GM19193 (cell line): Measurements from ENCODE around the gene ASL.

Experiments used
- POLR2A ChIP-seq: IDR thresholded peaks from 4 replicates; pipeline ENCODE4 v1.6.1; 2011; ENCODE audit not compliant: insufficient read depth, insufficient read length; ENCODE audit errors: extremely low read depth

Gene ASL

DNA sequence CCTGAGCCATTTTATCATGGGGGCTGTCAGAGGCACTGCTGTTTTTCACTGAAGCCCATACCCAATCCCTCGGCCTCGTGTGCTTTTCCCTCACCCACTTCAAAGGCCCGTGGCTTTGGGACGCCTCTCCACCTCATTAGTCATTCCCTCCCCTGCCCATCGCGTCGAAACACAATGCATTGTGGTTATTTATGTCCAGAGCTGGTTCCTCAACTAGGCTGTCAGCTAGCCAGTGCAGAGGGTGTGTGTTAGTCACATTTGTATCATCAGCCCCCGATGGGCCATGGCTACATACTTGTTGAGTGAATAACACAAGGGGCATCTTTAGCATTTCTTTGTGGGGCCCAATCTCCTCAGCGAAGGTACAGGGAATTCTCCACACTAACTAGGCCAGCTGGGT lies 35.2 kb downstream of the ASL start:
- TF ChIP-seq POLR2A: no peak

DNA sequence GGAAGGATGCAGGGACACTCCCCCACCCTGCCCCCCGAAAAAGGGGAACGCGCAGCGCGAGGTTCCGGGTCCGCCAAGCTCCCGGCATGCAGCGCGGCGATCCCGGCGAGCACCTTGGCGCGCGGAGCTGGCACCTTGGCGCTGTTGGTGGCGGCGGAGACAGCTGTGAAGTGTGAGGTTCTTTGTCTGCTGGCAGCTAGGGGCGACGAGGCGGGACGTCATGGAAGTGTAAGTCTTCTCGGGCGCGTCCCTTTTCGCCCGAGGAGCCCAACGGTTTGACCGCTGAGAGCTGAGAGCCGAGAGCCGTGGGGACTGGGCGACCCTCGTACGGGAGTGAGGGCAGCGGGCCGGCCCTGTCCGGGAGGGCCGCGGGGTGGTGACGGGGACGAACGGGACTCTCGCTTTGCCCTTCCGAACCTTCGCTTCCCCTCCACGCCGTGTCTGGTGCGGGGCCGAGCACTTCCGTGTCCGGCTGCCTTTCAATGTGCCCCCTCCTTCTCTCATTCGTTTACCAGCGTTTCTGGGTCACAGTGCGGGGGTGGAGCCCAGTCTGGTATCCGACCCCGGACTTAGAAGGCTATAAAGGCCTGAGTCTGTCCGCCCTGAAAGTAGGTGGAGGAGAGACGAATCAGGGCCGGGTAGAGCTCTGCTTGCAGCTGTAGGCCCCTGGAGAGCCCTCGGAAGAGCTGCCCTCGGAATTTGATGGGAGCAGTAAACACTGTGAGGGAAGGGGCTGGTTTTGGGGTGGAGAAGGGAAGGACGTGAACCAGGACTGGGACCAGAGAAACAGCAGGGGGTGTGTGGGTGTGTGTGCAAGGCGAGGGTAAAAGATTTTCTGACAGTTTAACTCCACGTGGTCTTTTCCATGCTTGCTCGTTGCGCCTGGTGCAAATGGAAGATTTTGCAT lies 39.4 kb downstream of the ASL start, which contains the start of gene CRCP:
TSS of gene CRCP (plus strand) at position 105 of the 907 bp plus-strand sequence. CDS start at position 221, 116 bp downstream.
- peak; percentile 92 for TF ChIP-seq POLR2A

GRCh38 chr7:66118603-66119002 lies 43.0 kb downstream of the ASL start:
- TF ChIP-seq POLR2A: no peak

- no peak for TF ChIP-seq POLR2A
Measured at GRCh38 chr7:66119245-66119850, 43.7 kb downstream of the ASL start.

DNA sequence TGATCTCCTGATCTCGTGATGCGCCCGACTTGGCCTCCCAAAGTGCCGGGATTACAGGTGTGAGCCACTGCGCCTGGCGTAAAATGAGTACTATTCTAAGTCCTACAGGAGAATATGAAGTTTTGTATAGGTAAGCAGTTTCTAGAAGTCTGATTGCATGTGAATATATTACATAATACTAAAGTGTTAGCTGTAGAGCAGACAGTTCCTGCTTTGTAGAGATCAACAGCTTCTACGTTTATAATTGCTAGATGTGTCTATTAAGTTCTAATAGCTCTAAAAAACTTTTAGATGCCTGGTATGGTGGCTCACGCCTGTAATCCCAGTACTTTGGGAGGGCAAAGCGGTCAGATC lies 47.5 kb downstream of the ASL start:
- no peak for TF ChIP-seq POLR2A

DNA sequence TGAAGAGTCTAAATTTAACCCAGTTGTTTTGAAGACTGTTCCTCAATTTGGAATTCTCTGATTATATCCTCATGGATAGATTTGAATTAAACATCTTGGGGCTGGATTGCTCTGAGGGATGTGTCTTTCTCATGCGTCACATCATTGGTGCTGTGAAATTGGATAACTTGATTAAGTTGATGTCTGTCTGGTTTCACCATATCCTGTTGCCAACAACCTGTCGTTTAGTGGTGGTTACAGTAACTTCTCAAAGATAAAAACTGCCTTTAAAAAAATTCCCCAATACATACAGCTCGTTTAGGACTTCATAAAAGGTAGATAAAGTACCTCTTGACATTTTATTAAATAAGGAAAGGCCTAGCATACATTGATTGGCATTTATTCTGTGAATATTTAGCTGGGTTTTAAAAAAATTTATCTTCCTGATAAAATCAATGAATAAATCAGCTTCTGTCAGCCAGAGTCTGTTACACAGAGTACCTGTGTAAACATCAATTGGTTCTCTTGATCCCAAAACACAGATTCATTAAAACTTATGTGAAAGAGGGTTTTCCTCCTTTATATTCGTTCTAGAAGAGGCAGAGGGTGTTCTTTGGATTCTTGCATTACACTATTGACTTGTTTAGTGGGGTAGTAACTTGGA lies 49.6 kb downstream of the ASL start:
- TF ChIP-seq POLR2A: no peak

- no peak for TF ChIP-seq POLR2A
Measured at GRCh38 chr7:66138994-66139752, 63.6 kb downstream of the ASL start.

DNA sequence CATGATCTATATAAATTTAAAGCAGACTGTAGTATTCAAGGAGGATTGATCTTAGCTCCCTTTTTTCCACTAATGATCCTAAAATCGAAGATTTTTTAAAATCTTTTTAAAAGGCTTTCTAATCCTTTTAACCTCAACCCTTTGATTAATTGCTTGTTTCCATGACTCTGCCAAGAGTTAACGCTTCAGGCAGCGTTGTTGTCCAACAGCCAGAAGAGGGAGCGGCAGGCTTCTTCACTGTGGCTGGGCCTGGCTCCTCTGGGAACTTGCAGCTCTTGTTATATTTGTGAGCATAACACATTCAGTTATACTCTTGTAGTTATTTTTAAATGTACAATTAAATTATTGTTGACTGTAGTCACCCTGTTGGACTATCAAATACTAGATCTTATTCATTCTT lies 65.3 kb downstream of the ASL start:
- TF ChIP-seq POLR2A: no peak

GRCh38 chr7:66142334-66142733 lies 66.7 kb downstream of the ASL start:
- TF ChIP-seq POLR2A: no peak

DNA sequence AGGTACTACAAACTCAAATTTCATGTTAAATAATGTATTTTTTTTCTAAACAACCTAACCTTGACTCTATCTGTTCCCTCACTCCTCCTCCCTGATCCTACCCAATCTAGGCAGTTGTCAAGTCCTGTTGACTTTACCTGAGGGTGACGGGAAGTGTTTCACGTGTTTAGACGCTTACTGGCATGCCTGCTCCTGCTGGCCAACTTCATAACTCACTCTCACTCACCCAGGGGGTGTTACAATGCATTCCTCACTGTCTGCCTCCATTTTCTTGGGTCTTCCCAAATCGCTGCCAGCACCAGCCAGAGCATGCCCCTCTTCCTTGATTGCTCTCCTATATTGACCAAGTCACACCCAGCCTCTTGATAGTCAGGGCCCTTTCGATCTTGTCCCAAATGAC lies 67.4 kb downstream of the ASL start:
- TF ChIP-seq POLR2A: no peak
